Neural cell (in vitro differentiated cells): ENCODE results near the gene GNG4. TPM values are rescaled to one million over a fixed set of nuclear protein-coding genes. Genes with fewer than 3 reads are reported as not detected.

Experiments used
- H2AFZ ChIP-seq: fragments of 200-600, 300-800 bp; sonication (generic), shearing (Covaris generic); 2 replicates; pipeline ENCODE4 v1.6.0; 2014; ENCODE audit warnings: low read depth, mild to moderate bottlenecking, antibody characterized with exemption, low read length, moderate library complexity
- H3F3A ChIP-seq: fragments of 200-600 bp; shearing (Covaris generic); 2 replicates; pipeline ENCODE4 v1.6.1; 2016; ENCODE audit warnings: mild to moderate bottlenecking, moderate library complexity, mixed read lengths, antibody characterized with exemption, low read length; ENCODE audit not compliant: insufficient read depth, poor library complexity, severe bottlenecking
- H3K27ac ChIP-seq: fragments of 200-600, 300-800 bp; sonication (generic), shearing (Covaris generic); 2 replicates; pipeline ENCODE4 v1.5.1; 2014; ENCODE audit warnings: mild to moderate bottlenecking, low read length, moderate library complexity
- H3K27me3 ChIP-seq: fragments of 300-800, 200-600 bp; sonication (generic), shearing (Covaris generic); 2 replicates; pipeline ENCODE4 v1.6.0; 2014; ENCODE audit warnings: mild to moderate bottlenecking, low read depth, low read length, moderate library complexity; ENCODE audit not compliant: insufficient read depth
- H3K36me3 ChIP-seq: fragments of 300-800, 200-600 bp; sonication (generic), shearing (Covaris generic); 2 replicates; pipeline ENCODE4 v1.5.1; 2014; ENCODE audit warnings: mild to moderate bottlenecking, antibody characterized with exemption, low read length, moderate library complexity; ENCODE audit not compliant: insufficient read depth
- H3K4me2 ChIP-seq: fragments of 300-800, 200-600 bp; sonication (generic), shearing (Covaris generic); 2 replicates; pipeline ENCODE4 v1.6.0; 2014; ENCODE audit warnings: mild to moderate bottlenecking, low read length
- H3K4me3 ChIP-seq: fragments of 300-800, 200-600 bp; sonication (generic), shearing (Covaris generic); 2 replicates; pipeline ENCODE4 v1.5.1; 2014; ENCODE audit warnings: mild to moderate bottlenecking, low read length, moderate library complexity
- H3K79me2 ChIP-seq: fragments of 200-600 bp; shearing (Covaris generic); replicated peaks from 2 replicates; pipeline ENCODE4 v1.6.0; 2014; ENCODE audit warnings: mild to moderate bottlenecking, low read length, moderate library complexity; ENCODE audit not compliant: insufficient read depth
- H3K9ac ChIP-seq: fragments of 300-800, 200-600 bp; sonication (generic), shearing (Covaris generic); 2 replicates; pipeline ENCODE4 v1.6.1; 2016; ENCODE audit warnings: mild to moderate bottlenecking, low read length, mixed read lengths
- H3K9me2 ChIP-seq: fragments of 200-600 bp; shearing (Covaris generic); 2 replicates; pipeline ENCODE4 v1.6.1; 2016; ENCODE audit warnings: mild to moderate bottlenecking, low read length, mixed read lengths; ENCODE audit not compliant: insufficient read depth
- H3K9me3 ChIP-seq: fragments of 200-600, 300-800 bp; sonication (generic), shearing (Covaris generic); 2 replicates; pipeline ENCODE4 v1.6.1; 2016; ENCODE audit warnings: mild to moderate bottlenecking, mixed run types, low read length, moderate library complexity, mixed read lengths
- H4K20me1 ChIP-seq: fragments of 200-600 bp; shearing (Covaris generic); 2 replicates; pipeline ENCODE4 v1.6.1; 2016; ENCODE audit warnings: mild to moderate bottlenecking, mixed run types; ENCODE audit not compliant: insufficient read depth
- CTCF ChIP-seq: fragments of 450-650 bp; IDR thresholded peaks from 2 replicates; pipeline ENCODE4 v1.5.1; 2014; ENCODE audit warnings: antibody characterized with exemption, mild to moderate bottlenecking, moderate library complexity; ENCODE audit not compliant: poor library complexity, severe bottlenecking
- EP300 ChIP-seq: fragments of 450-650 bp; conservative IDR thresholded peaks from 2 replicates; pipeline ENCODE4 v1.6.1; 2014; ENCODE audit warnings: antibody characterized with exemption, mild to moderate bottlenecking, moderate library complexity; ENCODE audit not compliant: poor library complexity, severe bottlenecking
- EZH2 ChIP-seq: fragments of 200-600, 300-800 bp; shearing (Covaris generic), sonication (generic); IDR thresholded peaks from 2 replicates; pipeline ENCODE4 v1.6.1; 2014; ENCODE audit warnings: antibody characterized with exemption, low read length, borderline replicate concordance, mild to moderate bottlenecking; ENCODE audit not compliant: insufficient read depth, poor library complexity, severe bottlenecking
- MXI1 ChIP-seq: fragments of 450-650 bp; conservative IDR thresholded peaks from 2 replicates; pipeline ENCODE4 v1.6.1; 2014; ENCODE audit warnings: antibody characterized with exemption, mild to moderate bottlenecking; ENCODE audit not compliant: poor library complexity, severe bottlenecking
- POLR2AphosphoS5 ChIP-seq: IDR thresholded peaks from 2 replicates; pipeline ENCODE4 v1.6.1; 2012
- RAD21 ChIP-seq: fragments of 450-650 bp; conservative IDR thresholded peaks from 2 replicates; pipeline ENCODE4 v1.6.1; 2014; ENCODE audit warnings: antibody characterized with exemption, mild to moderate bottlenecking, moderate library complexity
- REST ChIP-seq: IDR thresholded peaks from 2 replicates; pipeline ENCODE4 v1.6.1; 2012; ENCODE audit warnings: borderline replicate concordance
- TAF1 ChIP-seq: IDR thresholded peaks from 2 replicates; pipeline ENCODE4 v1.6.1; 2012; ENCODE audit warnings: low read depth
- polyA plus RNA-seq: library from polyadenylated mRNA; depleted of rRNA; stranded (reverse); fragments of >200 nt; gene quantifications from 2 replicates; pipeline ENCODE4 v1.2.3, GENCODE V29; 2014

Gene GNG4
- polyA plus RNA-seq, 1 donor from 2014 or later: 63.2 TPM

DNA sequence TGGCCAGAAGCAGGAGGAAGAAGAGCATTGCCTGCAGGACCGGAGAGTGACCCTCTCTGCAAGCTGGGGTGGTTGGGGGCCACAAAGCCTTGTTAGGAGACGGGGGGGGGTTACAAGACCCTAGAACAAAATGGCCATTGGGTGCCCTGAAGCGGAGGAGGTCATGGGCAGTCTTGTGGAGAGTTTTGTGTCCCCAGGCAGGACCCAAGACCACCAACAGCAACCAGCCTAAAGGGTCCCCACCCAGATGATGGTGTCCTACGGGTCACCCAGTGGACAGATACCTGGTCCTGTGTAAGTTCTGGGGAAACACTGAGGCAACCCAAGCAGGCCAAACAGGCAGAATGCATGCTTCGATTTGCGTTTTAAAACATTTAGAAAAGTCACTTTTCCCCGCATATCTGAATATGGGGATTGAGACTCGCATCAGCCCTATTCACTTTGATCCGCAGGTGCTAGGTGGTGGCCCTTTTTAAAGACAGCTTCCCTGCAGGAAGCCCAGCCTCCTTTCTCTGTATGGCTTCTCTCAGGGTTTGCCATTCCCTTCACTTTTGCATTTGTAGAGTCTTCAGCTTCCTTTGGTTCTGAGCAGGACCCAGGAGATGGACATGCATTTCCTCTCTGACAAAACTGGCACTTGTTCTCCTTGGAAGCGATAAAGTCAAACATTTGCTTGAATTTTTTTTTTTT lies 21.1 kb downstream of the GNG4 start:
- H3K27me3 ChIP-seq: no peaks in the 10 kb centered on the region
- H2AFZ ChIP-seq: no peak overlapping the region
- no peaks in the 10 kb centered on the region for H4K20me1 ChIP-seq
- no peaks in the 10 kb centered on the region for H3F3A ChIP-seq
- H3K36me3 ChIP-seq: no peaks in the 10 kb centered on the region
- TF ChIP-seq REST: no peak
- TF ChIP-seq EZH2: no peak
- TF ChIP-seq POLR2AphosphoS5: no peak
- TF ChIP-seq TAF1: no peak
- no peaks in the 10 kb centered on the region for H3K9me2 ChIP-seq
- no peak overlapping the region for H3K27ac ChIP-seq
- no peaks in the 10 kb centered on the region for H3K79me2 ChIP-seq
- H3K4me3 ChIP-seq: no peak overlapping the region
- no peak overlapping the region for H3K9ac ChIP-seq
- no peaks in the 10 kb centered on the region for H3K9me3 ChIP-seq
- H3K4me2 ChIP-seq: no peak overlapping the region

DNA sequence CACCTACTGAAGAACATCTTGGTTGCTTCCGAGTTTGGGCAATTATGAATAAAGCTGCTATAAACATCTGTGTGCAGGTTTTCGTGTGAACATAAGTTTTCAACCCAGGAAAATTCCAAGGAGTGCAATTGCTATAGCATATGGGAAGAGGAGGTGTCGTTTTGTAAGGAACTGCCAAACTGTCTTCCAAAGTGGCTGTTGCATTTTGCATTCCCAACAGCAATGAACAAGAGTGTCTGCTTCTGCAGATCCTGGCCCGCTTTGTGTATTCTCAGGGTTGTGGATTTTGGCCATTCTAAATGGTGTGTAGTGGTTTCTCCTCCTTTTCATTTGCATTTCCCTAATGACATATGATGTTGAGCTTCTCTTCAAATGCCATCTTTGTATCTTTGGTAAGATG lies 23.8 kb downstream of the GNG4 start:
- no peak overlapping the region for H3K4me2 ChIP-seq
- no peaks in the 10 kb centered on the region for H3K36me3 ChIP-seq
- TF ChIP-seq POLR2AphosphoS5 (no peak), EZH2 (no peak), MXI1 (no peak)
- H3K27ac ChIP-seq: no peak overlapping the region
- no peaks in the 10 kb centered on the region for H3K27me3 ChIP-seq
- H3K79me2 ChIP-seq: no peaks in the 10 kb centered on the region
- H3K4me3 ChIP-seq: no peak overlapping the region
- H3F3A ChIP-seq: no peaks in the 10 kb centered on the region
- no peaks in the 10 kb centered on the region for H3K9me3 ChIP-seq
- H3K9me2 ChIP-seq: no peaks in the 10 kb centered on the region
- no peaks in the 10 kb centered on the region for H4K20me1 ChIP-seq
- H2AFZ ChIP-seq: no peak overlapping the region
- no peak overlapping the region for H3K9ac ChIP-seq

- Histone ChIP-seq H3K9me2 (no peaks in the 10 kb centered on the region), H3K4me3 (no peak overlapping the region), H3K36me3 (no peaks in the 10 kb centered on the region), H3K27me3 (no peaks in the 10 kb centered on the region), H3K9me3 (no peaks in the 10 kb centered on the region), H2AFZ (no peak overlapping the region), H3K4me2 (no peak overlapping the region), H4K20me1 (no peaks in the 10 kb centered on the region), H3K79me2 (no peaks in the 10 kb centered on the region), H3K27ac (no peak overlapping the region), H3F3A (no peaks in the 10 kb centered on the region), H3K9ac (no peak overlapping the region)
- no peak for TF ChIP-seq MXI1
These were observed 24.2 kb downstream of the GNG4 start for GRCh38 chr1:235625340-235625739.

DNA sequence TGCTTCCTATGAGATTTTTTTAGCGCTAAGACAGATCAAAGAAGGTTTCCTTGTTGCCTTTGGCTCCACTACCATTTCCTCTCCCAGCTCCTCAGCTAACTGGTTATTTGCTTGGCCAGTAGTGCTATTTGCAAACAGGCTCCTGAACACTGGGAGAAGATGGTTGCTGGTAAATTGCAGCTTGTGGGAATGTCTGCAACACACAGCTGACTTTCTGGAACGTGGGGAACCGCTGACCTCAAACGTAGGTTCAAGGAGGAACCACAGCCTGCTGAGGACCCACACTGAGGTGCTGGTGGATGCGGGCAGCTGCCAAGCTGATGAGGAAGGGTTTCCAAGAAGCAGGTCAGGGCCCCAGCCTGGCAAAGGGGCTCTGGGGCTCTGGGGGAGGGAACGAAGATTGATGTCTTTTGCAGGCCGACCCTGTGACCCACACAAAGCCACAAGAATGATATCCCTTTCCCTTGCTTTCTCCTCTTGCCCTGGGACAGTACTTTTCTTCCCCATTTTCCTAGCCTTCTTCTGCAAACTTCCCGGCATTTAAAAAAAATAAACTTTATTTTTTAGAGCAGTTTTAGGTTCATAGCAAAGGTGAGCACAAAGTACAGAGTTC lies 24.8 kb downstream of the GNG4 start:
- no peaks in the 10 kb centered on the region for H3K9me2 ChIP-seq
- H3F3A ChIP-seq: no peaks in the 10 kb centered on the region
- H3K4me2 ChIP-seq: no peak overlapping the region
- H3K27ac ChIP-seq: no peak overlapping the region
- H3K4me3 ChIP-seq: no peak overlapping the region
- H3K79me2 ChIP-seq: no peaks in the 10 kb centered on the region
- no peaks in the 10 kb centered on the region for H4K20me1 ChIP-seq
- no peaks in the 10 kb centered on the region for H3K9me3 ChIP-seq
- no peaks in the 10 kb centered on the region for H3K36me3 ChIP-seq
- H3K9ac ChIP-seq: no peak overlapping the region
- no peak overlapping the region for H2AFZ ChIP-seq
- H3K27me3 ChIP-seq: no peaks in the 10 kb centered on the region
- no peak for TF ChIP-seq EP300
- TF ChIP-seq POLR2AphosphoS5: no peak
- no peak for TF ChIP-seq REST
- no peak for TF ChIP-seq CTCF
- no peak for TF ChIP-seq RAD21
- no peak for TF ChIP-seq EZH2
